Neuronal stem cell (in vitro differentiated cells): ENCODE results near the gene CLASP1.

Experiments used
- DNase-seq: peaks from one replicate; pipeline ENCODE4 v3.0.0-alpha.2; 2013; ENCODE audit warnings: low spot score
- H2AFZ ChIP-seq: one replicate; pipeline ENCODE4 v1.6.1; 2013; ENCODE audit warnings: mild to moderate bottlenecking, low read length, inconsistent platforms
- H2AK5ac ChIP-seq: 2 replicates; pipeline ENCODE4 v1.6.1; 2013; ENCODE audit warnings: low read depth, mild to moderate bottlenecking, inconsistent platforms, low read length, moderate library complexity, mixed read lengths
- H2BK120ac ChIP-seq: 2 replicates; pipeline ENCODE4 v1.6.1; 2013; ENCODE audit warnings: low read depth, mild to moderate bottlenecking, inconsistent platforms, low read length, moderate library complexity, mixed read lengths
- H2BK12ac ChIP-seq: one replicate; pipeline ENCODE4 v1.6.1; 2013; ENCODE audit warnings: low read length, inconsistent platforms
- H2BK15ac ChIP-seq: 2 replicates; pipeline ENCODE4 v1.6.1; 2013; ENCODE audit warnings: mild to moderate bottlenecking, low read length, inconsistent platforms, mixed read lengths
- H2BK5ac ChIP-seq: one replicate; pipeline ENCODE4 v1.6.1; 2013; ENCODE audit warnings: inconsistent platforms, mild to moderate bottlenecking, low read length, moderate library complexity
- H3K14ac ChIP-seq: one replicate; pipeline ENCODE4 v1.6.1; 2013; ENCODE audit warnings: low read length, inconsistent platforms
- H3K18ac ChIP-seq: 2 replicates; pipeline ENCODE4 v1.6.1; 2013; ENCODE audit warnings: low read length, inconsistent platforms
- H3K23ac ChIP-seq: 2 replicates; pipeline ENCODE4 v1.6.1; 2013; ENCODE audit warnings: low read depth, mild to moderate bottlenecking, mixed read lengths, low read length, inconsistent platforms; ENCODE audit not compliant: poor library complexity
- H3K27ac ChIP-seq: replicated peaks from 3 replicates; pipeline ENCODE4 v1.5.1; 2013; ENCODE audit warnings: low read length, inconsistent platforms
- H3K27me3 ChIP-seq, 3 experiments: 2 replicates each; pipeline ENCODE4 v1.6.1; 2013; ENCODE audit warnings: low read length in 3 of 3, mild to moderate bottlenecking in 2 of 3, inconsistent platforms in 1 of 3, low read depth in 1 of 3, mixed read lengths in 1 of 3, moderate library complexity in 1 of 3; ENCODE audit not compliant: control insufficient read depth in 3 of 3, insufficient read depth in 3 of 3
- H3K36me3 ChIP-seq, 2 donors: replicated peaks in 1 of 2; 2 replicates each; pipeline ENCODE4 v1.6.1; 2013; ENCODE audit warnings: low read length in 2 of 2; ENCODE audit not compliant: control insufficient read depth in 2 of 2, insufficient read depth in 2 of 2
- H3K4ac ChIP-seq: 2 replicates; pipeline ENCODE4 v1.6.1; 2013; ENCODE audit warnings: inconsistent platforms, mild to moderate bottlenecking, low read length, moderate library complexity
- H3K4me1 ChIP-seq, 2 donors: 1 replicate in 1 of 2; 2 replicates in 1 of 2; pipeline ENCODE4 v1.6.1; 2013; ENCODE audit warnings: low read length in 2 of 2, low read depth in 1 of 2; ENCODE audit not compliant: control insufficient read depth in 2 of 2, insufficient read depth in 1 of 2
- H3K4me2 ChIP-seq: one replicate; pipeline ENCODE4 v1.6.1; 2013; ENCODE audit warnings: mild to moderate bottlenecking, low read length, inconsistent platforms; ENCODE audit not compliant: insufficient read depth, poor library complexity, severe bottlenecking
- H3K4me3 ChIP-seq, 2 donors: 2 replicates each; pipeline ENCODE4 v1.5.1; 2013; ENCODE audit warnings: low read length in 2 of 2, mild to moderate bottlenecking in 2 of 2, inconsistent platforms in 1 of 2, moderate library complexity in 1 of 2
- H3K79me1 ChIP-seq: one replicate; pipeline ENCODE4 v1.6.1; 2013; ENCODE audit warnings: low read depth, mild to moderate bottlenecking, inconsistent platforms, low read length, moderate library complexity
- H3K9ac ChIP-seq: one replicate; pipeline ENCODE4 v1.6.1; 2013; ENCODE audit warnings: mild to moderate bottlenecking, low read depth, low read length, inconsistent platforms; ENCODE audit not compliant: poor library complexity
- H3K9me3 ChIP-seq, 2 donors: replicated peaks in 1 of 2; 2 replicates each; pipeline versions ENCODE3 to v1.6.1; 2013; ENCODE audit warnings: low read length in 2 of 2, mild to moderate bottlenecking in 2 of 2, inconsistent platforms in 1 of 2, low read depth in 1 of 2, mixed read lengths in 1 of 2, moderate library complexity in 1 of 2; ENCODE audit not compliant: control insufficient read depth in 2 of 2, insufficient read depth in 1 of 2
- H4K8ac ChIP-seq: one replicate; pipeline ENCODE4 v1.6.1; 2013; ENCODE audit warnings: low read depth, mild to moderate bottlenecking, inconsistent platforms, low read length, moderate library complexity
- H4K91ac ChIP-seq: one replicate; pipeline ENCODE4 v1.6.1; 2013; ENCODE audit warnings: low read length, low read depth, mild to moderate bottlenecking, inconsistent platforms; ENCODE audit not compliant: poor library complexity
- WGBS, 2 donors: extraction: QIAGEN DNeasy Blood & Tissue Kit; methylation state at CpG; one replicate each; pipeline ENCODE4 v1.1.7; 2013; ENCODE audit warnings: missing lambda C conversion rate in 2 of 2, mixed read lengths in 1 of 2; ENCODE audit not compliant: insufficient read length in 2 of 2, insufficient replicate concordance in 1 of 2; ENCODE audit errors: extremely low coverage in 2 of 2; 5-methylcytosine and 5-hydroxymethylcytosine counted together

Gene CLASP1

DNA sequence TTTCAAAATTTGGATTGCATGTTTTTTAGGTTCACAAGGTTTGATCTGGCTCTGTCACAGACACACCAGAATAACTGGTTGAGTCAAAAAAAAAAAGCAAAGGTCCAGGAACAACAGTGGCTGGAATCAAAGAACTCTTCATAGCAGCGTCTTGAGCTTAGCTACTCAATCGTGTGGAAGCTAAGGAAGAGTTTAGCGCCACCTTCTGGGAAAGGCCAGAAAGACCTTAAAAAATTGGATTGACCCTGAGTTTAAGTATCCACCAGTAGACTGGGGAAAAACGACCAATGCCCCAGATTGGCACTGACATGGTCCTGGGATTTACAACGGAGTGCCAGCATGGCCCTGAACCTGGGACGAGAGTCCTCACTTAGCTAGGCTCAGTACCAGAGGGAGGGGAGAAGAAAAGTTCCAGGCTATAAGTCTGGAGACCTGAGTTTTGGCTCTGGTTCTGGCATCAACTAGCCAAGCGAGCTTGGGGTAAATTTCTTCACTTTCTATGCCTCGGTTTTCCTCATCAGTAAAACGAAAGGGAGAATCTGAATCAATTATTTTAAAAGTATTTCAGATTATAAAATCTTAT lies 293.1 kb downstream of the CLASP1 start:
- Histone ChIP-seq H3K4me2 (no peak overlapping the region), H3K9me3 (no peaks in the 10 kb centered on the region), H3K14ac (no peak overlapping the region), H3K23ac (no peak overlapping the region), H2BK120ac (no peak overlapping the region), H4K91ac (no peak overlapping the region), H3K4ac (no peak overlapping the region), H3K27me3 (no peaks in the 10 kb centered on the region), H3K27ac (no peak overlapping the region), H3K18ac (no peak overlapping the region), H3K4me1 (no peaks in the 10 kb centered on the region), H3K36me3 (peaks cover 27 to 94% of the 10 kb centered on the region in 2 donors), H2AK5ac (no peak overlapping the region), H2AFZ (no peak overlapping the region), H3K9ac (no peak overlapping the region), H2BK12ac (no peak overlapping the region), H3K79me1 (no peaks in the 10 kb centered on the region), H4K8ac (no peak overlapping the region), H2BK5ac (no peak overlapping the region), H2BK15ac (no peak overlapping the region), H3K4me3 (no peak overlapping the region)
- WGBS, 2 donors: no CpG with 5 or more reads among the region's 9 CpGs
- DNase-seq: peak; percentile 72

DNA sequence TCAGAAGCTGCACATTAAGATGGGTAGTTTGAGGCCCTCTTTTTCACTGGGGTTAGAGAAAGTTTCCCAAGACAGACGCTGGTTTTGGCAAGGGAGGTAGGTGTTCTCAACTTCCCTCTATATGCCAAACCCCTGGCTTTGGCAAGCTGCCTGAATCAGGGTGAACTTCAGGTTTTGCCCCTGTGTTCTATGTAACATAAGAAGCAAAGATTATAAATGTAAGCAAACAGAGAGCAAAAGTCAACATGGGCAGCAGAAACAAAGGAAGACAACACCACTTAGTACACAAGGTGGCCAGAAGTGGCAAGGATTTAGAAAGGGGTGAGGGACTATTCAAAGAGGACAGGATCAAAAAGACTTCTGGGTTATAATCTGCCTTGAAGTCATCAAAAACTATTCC lies 293.8 kb downstream of the CLASP1 start:
- WGBS, 2 donors: no CpG with 5 or more reads among the region's 1 CpG
- no peak overlapping the region for H3K4me3 ChIP-seq
- no peak overlapping the region for H3K9ac ChIP-seq
- H2BK15ac ChIP-seq: no peak overlapping the region
- H4K8ac ChIP-seq: no peak overlapping the region
- no peak overlapping the region for H4K91ac ChIP-seq
- no peaks in the 10 kb centered on the region for H3K79me1 ChIP-seq
- no peak overlapping the region for H3K4me2 ChIP-seq
- H3K18ac ChIP-seq: no peak overlapping the region
- no peak overlapping the region for H3K27ac ChIP-seq
- DNase-seq: no peak
- H2BK12ac ChIP-seq: no peak overlapping the region
- no peak overlapping the region for H3K4ac ChIP-seq
- no peak overlapping the region for H2BK5ac ChIP-seq
- no peak overlapping the region for H2BK120ac ChIP-seq
- H3K23ac ChIP-seq: no peak overlapping the region
- no peaks in the 10 kb centered on the region for H3K27me3 ChIP-seq
- H2AFZ ChIP-seq: no peak overlapping the region
- no peak overlapping the region for H3K14ac ChIP-seq
- H3K36me3 ChIP-seq: peaks cover 28 to 94% of the 10 kb centered on the region in 2 donors
- H2AK5ac ChIP-seq: no peak overlapping the region
- H3K4me1 ChIP-seq: no peaks in the 10 kb centered on the region
- no peaks in the 10 kb centered on the region for H3K9me3 ChIP-seq

DNA sequence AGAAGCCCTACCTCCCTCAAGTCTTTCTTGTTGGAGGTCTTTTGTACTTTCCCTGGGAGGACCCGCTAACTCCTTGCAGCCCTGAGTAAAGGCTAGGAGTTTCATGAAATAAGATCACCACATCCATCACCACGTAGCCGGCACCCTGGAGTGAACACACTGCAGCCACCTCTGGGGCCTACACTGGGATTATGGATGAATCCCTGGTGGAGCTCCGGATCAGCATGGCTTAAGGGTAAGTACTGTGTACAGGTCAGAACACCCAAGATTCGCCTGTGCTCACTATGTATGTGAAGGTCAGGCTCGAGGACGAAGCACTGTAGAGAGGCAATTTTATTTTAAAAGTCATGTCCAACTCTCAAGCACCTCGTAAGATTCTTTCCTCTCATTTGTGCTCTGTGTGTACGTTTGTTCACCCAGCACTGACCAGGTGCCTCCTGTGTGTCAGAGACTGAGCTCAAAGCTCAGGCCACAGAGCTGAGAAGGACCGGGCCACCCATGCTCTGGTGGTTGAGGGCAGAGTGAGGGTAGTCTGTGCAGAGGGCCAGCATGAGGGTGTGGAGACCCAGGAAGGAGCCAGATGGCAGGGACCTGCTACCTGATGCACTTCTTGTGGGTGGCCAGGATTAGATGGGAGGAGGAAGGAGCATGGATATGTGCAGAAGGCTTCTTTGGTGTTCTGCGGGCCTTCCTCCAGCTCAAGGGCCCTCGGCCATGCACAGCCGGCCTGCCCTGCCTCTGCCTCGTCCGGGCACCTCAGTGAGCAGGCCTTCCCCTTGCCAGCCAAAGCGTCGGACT lies 297.5 kb downstream of the CLASP1 start:
- H3K36me3 ChIP-seq: peaks cover 41 to 97% of the 10 kb centered on the region in 2 donors
- H3K27ac ChIP-seq: no peak overlapping the region
- no peak overlapping the region for H4K8ac ChIP-seq
- no peaks in the 10 kb centered on the region for H3K79me1 ChIP-seq
- DNase-seq: no peak
- no peak overlapping the region for H2BK120ac ChIP-seq
- H3K4ac ChIP-seq: no peak overlapping the region
- no peak overlapping the region for H2AK5ac ChIP-seq
- H2BK12ac ChIP-seq: no peak overlapping the region
- H4K91ac ChIP-seq: no peak overlapping the region
- no CpG with 5 or more reads among the region's 17 CpGs for WGBS, 2 donors
- no peak overlapping the region for H3K4me3 ChIP-seq
- no peak overlapping the region for H2AFZ ChIP-seq
- H3K23ac ChIP-seq: peak overlapping the region; percentile 30
- H3K4me1 ChIP-seq: no peaks in the 10 kb centered on the region
- no peak overlapping the region for H3K4me2 ChIP-seq
- no peak overlapping the region for H3K9ac ChIP-seq
- no peaks in the 10 kb centered on the region for H3K9me3 ChIP-seq
- H3K18ac ChIP-seq: no peak overlapping the region
- no peaks in the 10 kb centered on the region for H3K27me3 ChIP-seq
- H3K14ac ChIP-seq: no peak overlapping the region
- peak overlapping the region; percentile 19 for H2BK5ac ChIP-seq
- H2BK15ac ChIP-seq: no peak overlapping the region

DNA sequence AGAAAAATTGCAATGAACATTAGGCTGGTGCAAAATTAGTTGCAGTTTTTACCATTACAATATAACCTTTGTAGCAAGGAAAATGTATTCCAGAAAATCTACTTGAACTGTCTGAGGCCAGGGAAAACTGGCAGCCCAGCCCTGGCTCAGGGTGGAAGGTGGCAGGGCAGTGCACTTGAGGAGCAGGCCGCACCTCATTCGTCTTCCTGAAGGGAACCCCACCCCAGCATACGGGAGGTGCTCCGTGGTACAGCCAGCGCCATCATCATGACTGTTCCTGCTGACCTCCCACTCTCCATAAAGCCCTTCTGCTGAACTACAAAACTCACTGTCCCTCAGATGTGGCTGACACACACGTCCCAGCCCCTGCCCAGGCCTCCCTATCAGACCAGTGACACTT lies 298.4 kb downstream of the CLASP1 start:
- H3K27ac ChIP-seq: no peak overlapping the region
- no peak overlapping the region for H2AFZ ChIP-seq
- H3K4me2 ChIP-seq: no peak overlapping the region
- peaks cover 44 to 99% of the 10 kb centered on the region in 2 donors for H3K36me3 ChIP-seq
- H3K9me3 ChIP-seq: no peaks in the 10 kb centered on the region
- no peak overlapping the region for H2BK12ac ChIP-seq
- H3K4me3 ChIP-seq: no peak overlapping the region
- no peak overlapping the region for H2BK120ac ChIP-seq
- H3K4ac ChIP-seq: no peak overlapping the region
- no peaks in the 10 kb centered on the region for H3K79me1 ChIP-seq
- H4K91ac ChIP-seq: no peak overlapping the region
- H3K18ac ChIP-seq: no peak overlapping the region
- H3K4me1 ChIP-seq: no peaks in the 10 kb centered on the region
- no peak overlapping the region for H2BK5ac ChIP-seq
- no peak overlapping the region for H3K23ac ChIP-seq
- H2BK15ac ChIP-seq: no peak overlapping the region
- no CpG with 5 or more reads among the region's 6 CpGs for WGBS, 2 donors
- H3K9ac ChIP-seq: no peak overlapping the region
- DNase-seq: no peak
- no peak overlapping the region for H3K14ac ChIP-seq
- no peak overlapping the region for H2AK5ac ChIP-seq
- no peak overlapping the region for H4K8ac ChIP-seq
- no peaks in the 10 kb centered on the region for H3K27me3 ChIP-seq
